Astrocyte of the spinal cord (primary cell): ENCODE results near the gene SPRN.
"Not testable (repeated sequence)": the region's sequence is repeated elsewhere in the genome, so short reads cannot be mapped to it uniquely, and the experiment has no call there.

ENCODE experiments used
- DNase-seq: peaks from one replicate; pipeline ENCODE4 v3.0.0; 2011; ENCODE audit warnings: low read depth, low spot score
- H3K4me3 ChIP-seq: 2 replicates; pipeline ENCODE4 v1.5.1; 2011; ENCODE audit warnings: low read depth, mild to moderate bottlenecking, low read length, moderate library complexity
- CTCF ChIP-seq: IDR thresholded peaks from 2 replicates; pipeline ENCODE4 v1.5.1; 2012; ENCODE audit warnings: low read depth, mild to moderate bottlenecking, low read length, inconsistent platforms
- in situ Hi-C: cut with HindIII; loops from 2 replicates; pipeline ENCODE4 v1.10.0; 2017; ENCODE audit warnings: low sequenced_read_pairs

Gene SPRN

GRCh38 chr10:133421336-133422222 lies 2.8 kb downstream of the SPRN start:
- no peak overlapping the region for H3K4me3 ChIP-seq
- in situ Hi-C loops: no loop called here
- DNase-seq: no peak
- no peak for TF ChIP-seq CTCF

GRCh38 chr10:133420579-133420978 lies 3.8 kb downstream of the SPRN start:
- no peak for DNase-seq
- no peak for TF ChIP-seq CTCF
- H3K4me3 ChIP-seq: no peak overlapping the region
- in situ Hi-C loops: no loop called here

GRCh38 chr10:133420028-133420427 lies 4.4 kb downstream of the SPRN start:
- no peak overlapping the region for H3K4me3 ChIP-seq
- TF ChIP-seq CTCF: no peak
- no peak for DNase-seq
- in situ Hi-C loops: no loop called here

GRCh38 chr10:133419211-133419950 lies 5.0 kb downstream of the SPRN start:
- DNase-seq: no peak
- no peak for TF ChIP-seq CTCF
- no peak overlapping the region for H3K4me3 ChIP-seq
- in situ Hi-C loops: no loop called here

GRCh38 chr10:133418289-133418993 lies 6.0 kb downstream of the SPRN start:
- in situ Hi-C loops: no loop called here
- no peak for DNase-seq
- TF ChIP-seq CTCF: no peak
- no peak overlapping the region for H3K4me3 ChIP-seq

GRCh38 chr10:133415752-133416151 lies 8.7 kb downstream of the SPRN start:
- in situ Hi-C loops: no loop called here
- TF ChIP-seq CTCF: no peak
- DNase-seq: no peak
- H3K4me3 ChIP-seq: no peak overlapping the region

- in situ Hi-C loops, H3K4me3 ChIP-seq, DNase-seq: not testable (repeated sequence)
Measured at GRCh38 chr10:133414401-133414800, 10.0 kb downstream of the SPRN start.
